Measurements from ENCODE around the gene EYA2. TPM values are rescaled to one million over a fixed set of nuclear protein-coding genes. Genes with fewer than 3 reads are reported as not detected.

The EYA2 gene
- polyA plus RNA-seq, 1 donor (not counting 4 experiments of a cell fraction or from before 2014, with no cell fraction given), result not detected

GRCh38 chr20:47160240-47160639 is 265.6 kb downstream of the EYA2 start:
- TF ChIP-seq EZH2 (IDR thresholded peaks at IDR 0.05; ENCODE audit: low read length), result no peak
- TF ChIP-seq, protein P1, sequence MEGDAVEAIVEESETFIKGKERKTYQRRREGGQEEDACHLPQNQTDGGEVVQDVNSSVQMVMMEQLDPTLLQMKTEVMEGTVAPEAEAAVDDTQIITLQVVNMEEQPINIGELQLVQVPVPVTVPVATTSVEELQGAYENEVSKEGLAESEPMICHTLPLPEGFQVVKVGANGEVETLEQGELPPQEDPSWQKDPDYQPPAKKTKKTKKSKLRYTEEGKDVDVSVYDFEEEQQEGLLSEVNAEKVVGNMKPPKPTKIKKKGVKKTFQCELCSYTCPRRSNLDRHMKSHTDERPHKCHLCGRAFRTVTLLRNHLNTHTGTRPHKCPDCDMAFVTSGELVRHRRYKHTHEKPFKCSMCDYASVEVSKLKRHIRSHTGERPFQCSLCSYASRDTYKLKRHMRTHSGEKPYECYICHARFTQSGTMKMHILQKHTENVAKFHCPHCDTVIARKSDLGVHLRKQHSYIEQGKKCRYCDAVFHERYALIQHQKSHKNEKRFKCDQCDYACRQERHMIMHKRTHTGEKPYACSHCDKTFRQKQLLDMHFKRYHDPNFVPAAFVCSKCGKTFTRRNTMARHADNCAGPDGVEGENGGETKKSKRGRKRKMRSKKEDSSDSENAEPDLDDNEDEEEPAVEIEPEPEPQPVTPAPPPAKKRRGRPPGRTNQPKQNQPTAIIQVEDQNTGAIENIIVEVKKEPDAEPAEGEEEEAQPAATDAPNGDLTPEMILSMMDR (optimal IDR thresholded peaks at IDR 0.05 in 1 of 3, IDR thresholded peaks at IDR 0.05 in 1 of 3, conservative IDR thresholded peaks at IDR 0.05 in 1 of 3; ENCODE audit: extremely low read depth in 1 of 3, insufficient read depth in 2 of 3, low read length in 3 of 3), result no peak
- DNase-seq (ENCODE audit: low read depth, low spot score) (no peak), FAIRE-seq (no peak)
- Histone ChIP-seq H2AFZ (ENCODE audit: control insufficient read depth, low read length) (no peak overlapping the region), H3K9ac (ENCODE audit: control insufficient read depth, extremely low read depth, insufficient read depth, low read length) (no peak overlapping the region), H3K36me3 (ENCODE audit: control insufficient read depth in 2 of 2, extremely low read depth in 1 of 2, insufficient read depth in 2 of 2, low read length in 2 of 2) (no peaks in the 10 kb centered on the region), H3K27me3 (ENCODE audit: control insufficient read depth, extremely low read depth, insufficient read depth, low read length) (no peaks in the 10 kb centered on the region), H3K9me3 (ENCODE audit: control insufficient read depth, low read depth, low read length) (no peaks in the 10 kb centered on the region), H3K79me2 (ENCODE audit: control insufficient read depth, insufficient read depth, low read length) (no peaks in the 10 kb centered on the region), H3K4me2 (ENCODE audit: control insufficient read depth, extremely low read depth, insufficient read depth, low read depth, low read length) (no peak overlapping the region), H3K4me1 (ENCODE audit: control insufficient read depth, extremely low read depth, insufficient read depth, low read length) (no peaks in the 10 kb centered on the region), H3K4me3 (ENCODE audit: control insufficient read depth in 2 of 3, extremely low read depth in 1 of 3, insufficient read depth in 2 of 3, low read depth in 1 of 3, low read length in 3 of 3) (no peak overlapping the region), H3K27ac (ENCODE audit: control insufficient read depth, insufficient read depth, low read length) (no peak overlapping the region), H4K20me1 (ENCODE audit: control insufficient read depth, extremely low read depth, insufficient read depth, low read length) (no peaks in the 10 kb centered on the region), H3K9me1 (ENCODE audit: control insufficient read depth, extremely low read depth, insufficient read depth, low read length) (no peaks in the 10 kb centered on the region)
- dilution Hi-C loops (cut with MboI; ENCODE audit: extremely low pct_ligation_motif_present, low sequenced_read_pairs), result no loop called here

DNA sequence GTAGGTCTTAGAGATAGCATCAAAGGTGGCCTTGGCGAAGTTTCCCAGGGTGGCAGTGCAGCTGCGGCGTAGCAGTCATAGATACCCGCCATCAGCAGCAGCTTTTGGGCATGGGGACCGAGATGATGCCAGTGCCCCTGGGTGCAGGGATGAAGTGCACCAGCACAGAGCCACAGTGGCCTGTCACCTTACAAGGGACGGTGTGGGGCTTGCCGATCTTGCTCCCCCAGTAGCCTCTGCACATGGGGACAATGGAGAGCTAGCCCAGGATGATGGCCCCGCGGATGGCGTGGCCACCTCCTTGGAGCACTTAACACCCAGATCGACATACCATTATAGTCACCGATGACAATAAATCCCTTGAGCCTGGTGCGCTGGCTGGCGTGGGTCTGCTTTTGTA is 266.3 kb downstream of the EYA2 start:
- no peak for TF ChIP-seq EZH2 (IDR thresholded peaks at IDR 0.05; ENCODE audit: low read length)
- no peak for FAIRE-seq
- dilution Hi-C loops (cut with MboI; ENCODE audit: extremely low pct_ligation_motif_present, low sequenced_read_pairs), result no loop called here

GRCh38 chr20:47161411-47161810 is 266.8 kb downstream of the EYA2 start:
- H3K4me2 ChIP-seq (ENCODE audit: control insufficient read depth, extremely low read depth, insufficient read depth, low read depth, low read length), result no peak overlapping the region
- H3K79me2 ChIP-seq (ENCODE audit: control insufficient read depth, insufficient read depth, low read length), result no peaks in the 10 kb centered on the region
- dilution Hi-C loops (cut with MboI; ENCODE audit: extremely low pct_ligation_motif_present, low sequenced_read_pairs), result no loop called here
- no peak overlapping the region for H3K27ac ChIP-seq (ENCODE audit: control insufficient read depth, insufficient read depth, low read length)
- H3K9ac ChIP-seq (ENCODE audit: control insufficient read depth, extremely low read depth, insufficient read depth, low read length), result no peak overlapping the region
- no peaks in the 10 kb centered on the region for H3K4me1 ChIP-seq (ENCODE audit: control insufficient read depth, extremely low read depth, insufficient read depth, low read length)
- TF ChIP-seq, protein P1 (optimal IDR thresholded peaks at IDR 0.05 in 1 of 3, IDR thresholded peaks at IDR 0.05 in 1 of 3, conservative IDR thresholded peaks at IDR 0.05 in 1 of 3; ENCODE audit: extremely low read depth in 1 of 3, insufficient read depth in 2 of 3, low read length in 3 of 3), result no peak
- TF ChIP-seq EZH2 (IDR thresholded peaks at IDR 0.05; ENCODE audit: low read length), result no peak
- H4K20me1 ChIP-seq (ENCODE audit: control insufficient read depth, extremely low read depth, insufficient read depth, low read length), result no peaks in the 10 kb centered on the region
- no peak overlapping the region for H3K4me3 ChIP-seq (ENCODE audit: control insufficient read depth in 2 of 3, extremely low read depth in 1 of 3, insufficient read depth in 2 of 3, low read depth in 1 of 3, low read length in 3 of 3)
- no peaks in the 10 kb centered on the region for H3K36me3 ChIP-seq (ENCODE audit: control insufficient read depth in 2 of 2, extremely low read depth in 1 of 2, insufficient read depth in 2 of 2, low read length in 2 of 2)
- no peaks in the 10 kb centered on the region for H3K9me3 ChIP-seq (ENCODE audit: control insufficient read depth, low read depth, low read length)
- H3K27me3 ChIP-seq (ENCODE audit: control insufficient read depth, extremely low read depth, insufficient read depth, low read length), result no peaks in the 10 kb centered on the region
- H3K9me1 ChIP-seq (ENCODE audit: control insufficient read depth, extremely low read depth, insufficient read depth, low read length), result no peaks in the 10 kb centered on the region
- DNase-seq (ENCODE audit: low read depth, low spot score) (no peak), FAIRE-seq (no peak)
- H2AFZ ChIP-seq (ENCODE audit: control insufficient read depth, low read length), result no peak overlapping the region

More for the DNA sequence above, 266.3 kb downstream of the EYA2 start:
- no peaks in the 10 kb centered on the region for H3K4me1 ChIP-seq (ENCODE audit: control insufficient read depth, extremely low read depth, insufficient read depth, low read length)
- no peaks in the 10 kb centered on the region for H3K27me3 ChIP-seq (ENCODE audit: control insufficient read depth, extremely low read depth, insufficient read depth, low read length)
- H3K4me3 ChIP-seq (ENCODE audit: control insufficient read depth in 2 of 3, extremely low read depth in 1 of 3, insufficient read depth in 2 of 3, low read depth in 1 of 3, low read length in 3 of 3), result no peak overlapping the region
- no peak for DNase-seq (ENCODE audit: low read depth, low spot score)
- H4K20me1 ChIP-seq (ENCODE audit: control insufficient read depth, extremely low read depth, insufficient read depth, low read length), result no peaks in the 10 kb centered on the region
- no peaks in the 10 kb centered on the region for H3K9me3 ChIP-seq (ENCODE audit: control insufficient read depth, low read depth, low read length)
- no peak overlapping the region for H3K4me2 ChIP-seq (ENCODE audit: control insufficient read depth, extremely low read depth, insufficient read depth, low read depth, low read length)
- H3K9me1 ChIP-seq (ENCODE audit: control insufficient read depth, extremely low read depth, insufficient read depth, low read length), result no peaks in the 10 kb centered on the region
- H3K36me3 ChIP-seq (ENCODE audit: control insufficient read depth in 2 of 2, extremely low read depth in 1 of 2, insufficient read depth in 2 of 2, low read length in 2 of 2), result no peaks in the 10 kb centered on the region
- H3K9ac ChIP-seq (ENCODE audit: control insufficient read depth, extremely low read depth, insufficient read depth, low read length), result no peak overlapping the region
- no peak overlapping the region for H2AFZ ChIP-seq (ENCODE audit: control insufficient read depth, low read length)
- H3K27ac ChIP-seq (ENCODE audit: control insufficient read depth, insufficient read depth, low read length), result no peak overlapping the region
- no peaks in the 10 kb centered on the region for H3K79me2 ChIP-seq (ENCODE audit: control insufficient read depth, insufficient read depth, low read length)
